ENCODE results near the gene CHAMP1. TPM values are rescaled to one million over a fixed set of nuclear protein-coding genes. Genes with fewer than 3 reads are reported as not detected.

The CHAMP1 gene
- total and polyA plus RNA-seq, 2 of the 4 experiments (the other 2 are of a cell fraction) = 13.3 to 32.7 TPM

- CTCF ChIA-PET = no interaction called here
- no CpG with 5 or more reads among the region's 1 CpG for WGBS, 2 experiments (ENCODE audit: extremely low coverage in 2 of 2, insufficient read length in 1 of 2)
- BruUV-seq (replicated peaks) = no TSS peak
Measured at GRCh38 chr13:114328595-114328994, 14.3 kb downstream of the CHAMP1 start.

More at GRCh38 chr13:114328595-114328994, 14.3 kb downstream of the CHAMP1 start:
- ATAC-seq (ENCODE audit: low read depth) (no peak), DNase-seq (no peak)
- no peak overlapping the region for H2BK120ac ChIP-seq (ENCODE audit: low read depth, low read length)
- no peak overlapping the region for H3K4me3 ChIP-seq (ENCODE audit: insufficient read depth, low read depth, low read length)
- POLR2A ChIA-PET (ENCODE audit: unreplicated experiment) = no interaction called here
- H3K27me3 ChIP-seq (ENCODE audit: control insufficient read depth, insufficient read depth, low read length) = no peaks in the 10 kb centered on the region
- dilution Hi-C loops (cut with HindIII; ENCODE audit: low sequenced_read_pairs, unreplicated experiment) = no loop called here
- H3K36me3 ChIP-seq (ENCODE audit: control insufficient read depth, insufficient read depth, low read length) = peaks cover 24% of the 10 kb centered on the region
- H4K91ac ChIP-seq (ENCODE audit: insufficient read depth, low read depth, low read length) = no peak overlapping the region
- H3K4me2 ChIP-seq (ENCODE audit: low read depth, low read length) = no peak overlapping the region
- in situ Hi-C loops (cut with MboI; ENCODE audit: low sequenced_read_pairs) = no loop called here
- H2AK9ac ChIP-seq (replicated peaks; ENCODE audit: low read depth, low read length, poor library complexity) = no peak overlapping the region
- no peaks in the 10 kb centered on the region; the same call in 1 of the 2 replicates for H3K9me1 ChIP-seq (ENCODE audit: insufficient read depth, low read length)
- no peak for TF ChIP-seq BHLHE40 (IDR thresholded peaks at IDR 0.05; ENCODE audit: low read depth, low read length)
- no peak for TF ChIP-seq CHD1 (IDR thresholded peaks at IDR 0.05; ENCODE audit: low read depth, low read length)
- TF ChIP-seq RFX5 (IDR thresholded peaks at IDR 0.05; ENCODE audit: low read depth, low read length) = no peak
- no peaks in the 10 kb centered on the region for H3K9me3 ChIP-seq (ENCODE audit: control insufficient read depth, insufficient read depth, low read length)
- no peak overlapping the region for H3K23ac ChIP-seq (ENCODE audit: low read depth, low read length)
- no peak overlapping the region for H4K5ac ChIP-seq (ENCODE audit: low read depth, low read length)
- H3K56ac ChIP-seq (ENCODE audit: extremely low read depth, insufficient read depth, low read length) = no peak overlapping the region
- H3K79me1 ChIP-seq (ENCODE audit: low read depth in 1 of 2, low read length in 2 of 2) = peaks cover 24 to 42% of the 10 kb centered on the region in 2 experiments
- intact Hi-C loops (cut with micrococcal nuclease) = no loop called here
- H3K4ac ChIP-seq (ENCODE audit: low read depth, low read length) = no peak overlapping the region
- H4K20me1 ChIP-seq (ENCODE audit: insufficient read depth, low read length) = peaks cover 16% of the 10 kb centered on the region; the same call in 1 of the 2 replicates
- H3K4me1 ChIP-seq (ENCODE audit: control insufficient read depth, insufficient read depth, low read length) = no peaks in the 10 kb centered on the region
- no peak overlapping the region for H3K14ac ChIP-seq (replicated peaks; ENCODE audit: low read depth, low read length)
- no peak overlapping the region for H2AK5ac ChIP-seq (ENCODE audit: low read depth, low read length)
- H4K8ac ChIP-seq (ENCODE audit: low read depth in 2 of 2, low read length in 2 of 2) = no peak overlapping the region
- H2BK20ac ChIP-seq (ENCODE audit: low read depth, low read length) = no peak overlapping the region
- H2BK15ac ChIP-seq (ENCODE audit: low read depth, low read length) = no peak overlapping the region
- no peak overlapping the region for H3K27ac ChIP-seq (ENCODE audit: insufficient read depth, low read length)
- no peak overlapping the region for H2AFZ ChIP-seq (replicated peaks; ENCODE audit: low read length, poor library complexity)
- no peak overlapping the region for H2BK5ac ChIP-seq (ENCODE audit: low read depth, low read length, poor library complexity, severe bottlenecking)
- H3K18ac ChIP-seq (ENCODE audit: low read depth, low read length) = no peak overlapping the region
- H3K9ac ChIP-seq (ENCODE audit: low read depth, low read length) = no peak overlapping the region

Data from IMR-90 (cell line).